Activated CD8-positive, alpha-beta T cell treated with anti-CD3 and anti-CD28 coated beads for 36 hours (primary cell): ENCODE data around the gene FFAR1. TPM values are rescaled to one million over a fixed set of nuclear protein-coding genes. Genes with fewer than 3 reads are reported as not detected.

Experiments used
- ATAC-seq: fragments of 200-7000 bp; cut with Tn5 transposase; one replicate; pipeline ENCODE4 v1.10.0; 2021; ENCODE audit warnings: mild to moderate bottlenecking, moderate library complexity
- CTCF ChIA-PET: fragments of 350-600 bp; sonication (Branson Sonifier 250); formaldehyde crosslinking; loops from one replicate; lab custom pipeline; 2021; ENCODE audit warnings: antibody characterized with exemption; lab: Charles Lee
- POLR2A ChIA-PET: fragments of 350-600 bp; sonication (Branson Sonifier 250); formaldehyde crosslinking; loops from one replicate; lab custom pipeline; 2021; ENCODE audit warnings: antibody characterized with exemption; lab: Charles Lee
- DNase-seq: peaks from one replicate; pipeline ENCODE4 v3.0.0-alpha.2; 2020
- H3K27ac Mint-ChIP-seq: one replicate; pipeline ENCODE4 v1.8.0; 2021; ENCODE audit warnings: mild to moderate bottlenecking, mixed read lengths
- H3K27me3 Mint-ChIP-seq: one replicate; pipeline ENCODE4 v1.8.0; 2021; ENCODE audit warnings: mixed read lengths
- H3K36me3 Mint-ChIP-seq: one replicate; pipeline ENCODE4 v1.8.0; 2021; ENCODE audit warnings: low read depth, mixed read lengths
- H3K4me1 Mint-ChIP-seq: one replicate; pipeline ENCODE4 v1.8.0; 2021; ENCODE audit warnings: low read depth, mixed read lengths
- H3K4me3 Mint-ChIP-seq: one replicate; pipeline ENCODE4 v1.8.0; 2021; ENCODE audit warnings: mild to moderate bottlenecking, moderate library complexity, mixed read lengths
- H3K9me3 Mint-ChIP-seq: one replicate; pipeline ENCODE4 v1.8.0; 2021; ENCODE audit warnings: mixed read lengths
- CTCF ChIP-seq: fragments of 200-600 bp; IDR thresholded peaks from one replicate; pipeline ENCODE4 v1.8.0; 2022; ENCODE audit warnings: antibody characterized with exemption, mild to moderate bottlenecking
- intact Hi-C: fragments of 100-400 bp; cut with micrococcal nuclease; formaldehyde crosslinking; loops from one replicate; pipeline ENCODE4 v1.10.0; 2022
- total RNA-seq, 2 experiments: library from RNA; stranded (reverse); gene quantifications; one replicate each; pipeline ENCODE4 v1.2.3, GENCODE V29; 2021

The FFAR1 gene
- total RNA-seq, 2 experiments from 2014 or later = not detected

- POLR2A ChIA-PET = interaction anchor here (0.7 to 0.8 kb wide), 2 partner anchors 15 to 140 kb away, joined by 3 read pairs; no protein-coding TSS in a partner anchor
- Mint-ChIP-seq H3K27ac (no peak overlapping the region), H3K4me3 (no peak overlapping the region), H3K36me3 (no peaks in the 10 kb centered on the region), H3K4me1 (peaks cover 10% of the 10 kb centered on the region), H3K9me3 (peaks cover 2% of the 10 kb centered on the region), H3K27me3 (peaks cover 4% of the 10 kb centered on the region)
- CTCF ChIA-PET = interaction anchor here (0.9 to 1.4 kb wide), 3 partner anchors 36 to 192 kb away, joined by 3 to 4 read pairs (median 3); no protein-coding TSS in a partner anchor
- TF ChIP-seq CTCF = no peak
- ATAC-seq (no peak), DNase-seq (no peak)
- intact Hi-C loops = no loop called here
Measured at GRCh38 chr19:35317464-35318043, 30.1 kb upstream of the FFAR1 start.

- H3K27ac Mint-ChIP-seq = no peak overlapping the region
- no peak for TF ChIP-seq CTCF
- H3K4me1 Mint-ChIP-seq = peaks cover 10% of the 10 kb centered on the region
- DNase-seq (peak; percentile 41), ATAC-seq (peak; percentile 62)
- intact Hi-C loops = no loop called here
- H3K27me3 Mint-ChIP-seq = peaks cover 4% of the 10 kb centered on the region
- POLR2A ChIA-PET = no interaction called here
- CTCF ChIA-PET = interaction anchor here (0.9 kb wide), 1 partner anchor 34 kb away, joined by 3 read pairs; no protein-coding TSS in a partner anchor
- H3K9me3 Mint-ChIP-seq = peaks cover 2% of the 10 kb centered on the region
- no peaks in the 10 kb centered on the region for H3K36me3 Mint-ChIP-seq
- H3K4me3 Mint-ChIP-seq = no peak overlapping the region
Measured at GRCh38 chr19:35318679-35319448, 28.8 kb upstream of the FFAR1 start.

GRCh38 chr19:35320065-35320713 lies 27.5 kb upstream of the FFAR1 start:
- no peaks in the 10 kb centered on the region for H3K36me3 Mint-ChIP-seq
- H3K4me1 Mint-ChIP-seq = peaks cover 10% of the 10 kb centered on the region
- DNase-seq = no peak
- no peak for TF ChIP-seq CTCF
- no peak overlapping the region for H3K27ac Mint-ChIP-seq
- POLR2A ChIA-PET = no interaction called here
- H3K9me3 Mint-ChIP-seq = peaks cover 2% of the 10 kb centered on the region
- intact Hi-C loops = no loop called here
- H3K27me3 Mint-ChIP-seq = peaks cover 4% of the 10 kb centered on the region
- H3K4me3 Mint-ChIP-seq = no peak overlapping the region
- CTCF ChIA-PET = interaction anchor here (0.6 kb wide), 1 partner anchor 176 kb away, joined by 3 read pairs; no protein-coding TSS in a partner anchor
- peak; percentile 37 for ATAC-seq

- ChIA-PET CTCF (no interaction called here), POLR2A (no interaction called here)
- intact Hi-C loops = no loop called here
- no peak for DNase-seq
- Mint-ChIP-seq H3K27me3 (peaks cover 8% of the 10 kb centered on the region), H3K4me1 (peaks cover 10% of the 10 kb centered on the region), H3K36me3 (no peaks in the 10 kb centered on the region), H3K9me3 (peaks cover 2% of the 10 kb centered on the region), H3K4me3 (no peak overlapping the region), H3K27ac (no peak overlapping the region)
- TF ChIP-seq CTCF = no peak
- ATAC-seq = no peak
Measured at GRCh38 chr19:35321291-35321690, 26.4 kb upstream of the FFAR1 start.
